Right ventricle myocardium inferior (tissue), 1 donor: ENCODE results near the gene C1QL1. TPM values are rescaled to one million over a fixed set of nuclear protein-coding genes. Genes with fewer than 3 reads are reported as not detected.
A peak's percentile ranks its signal among the peaks of the same experiment; 100 is the strongest.

Experiments
- ATAC-seq: fragments of 200-7000 bp; cut with Tn5 transposase; one replicate; pipeline ENCODE4 v1.9.1; 2020; ENCODE audit warnings: mild to moderate bottlenecking, moderate library complexity
- DNase-seq: peaks from one replicate; pipeline ENCODE4 v3.0.0; 2021; ENCODE audit errors: missing footprints
- intact Hi-C: fragments of 100-400 bp; cut with DNase I; formaldehyde crosslinking; loops from one replicate; pipeline ENCODE4 v1.11.0; 2022
- total RNA-seq: library from RNA; stranded (reverse); fragmentation: NEBNext Ultra II Directional; extraction: Animal tissue kit (Norgen Biotek cat#: 25700); gene quantifications from one replicate; pipeline ENCODE4 v1.2.1, GENCODE V29; 2021
- donor health status: DM: no; HTN: yes; CAD: no; lungs with severe emphysema.

C1QL1 gene
- total RNA-seq, 1 donor from 2014 or later: 11.3 TPM

- DNase-seq (no peak), ATAC-seq (no peak)
- intact Hi-C loops: no loop called here
These were observed 24.3 kb upstream of the C1QL1 start for GRCh38 chr17:44992242-44992939.

GRCh38 chr17:44990994-44991393 is 22.9 kb upstream of the C1QL1 start:
- intact Hi-C loops: no loop called here
- no peak for ATAC-seq

DNA sequence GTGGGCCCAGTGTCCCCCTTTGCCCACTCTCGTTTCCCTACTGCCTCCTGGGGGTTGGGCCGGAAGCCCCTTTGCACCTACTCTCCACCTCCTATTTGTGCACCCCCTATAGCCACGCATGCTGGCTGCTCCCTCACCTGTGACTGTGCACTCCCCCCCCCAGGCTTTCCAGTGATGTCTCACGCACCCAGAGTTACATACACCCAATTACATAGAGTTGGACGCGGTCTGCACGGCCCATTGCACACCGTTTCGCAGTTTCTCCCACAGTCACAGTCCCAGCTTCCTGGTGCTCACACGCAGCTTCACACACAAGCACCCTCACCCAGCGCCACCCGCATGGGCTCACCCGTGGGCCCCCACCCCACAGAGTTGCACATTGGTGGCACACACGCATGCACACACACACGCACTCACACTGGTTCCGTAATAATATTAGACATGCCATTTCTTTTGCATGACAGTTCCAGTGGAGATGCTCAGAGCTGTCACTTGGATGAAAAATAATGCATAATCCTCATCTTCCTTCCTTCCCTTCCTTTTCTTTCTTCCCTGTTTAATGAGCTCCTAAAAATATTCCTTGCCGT is 21.5 kb upstream of the C1QL1 start:
- intact Hi-C loops: no loop called here
- ATAC-seq: no peak
- DNase-seq: no peak

More at GRCh38 chr17:44990994-44991393, 22.9 kb upstream of the C1QL1 start:
- no peak for DNase-seq

DNA sequence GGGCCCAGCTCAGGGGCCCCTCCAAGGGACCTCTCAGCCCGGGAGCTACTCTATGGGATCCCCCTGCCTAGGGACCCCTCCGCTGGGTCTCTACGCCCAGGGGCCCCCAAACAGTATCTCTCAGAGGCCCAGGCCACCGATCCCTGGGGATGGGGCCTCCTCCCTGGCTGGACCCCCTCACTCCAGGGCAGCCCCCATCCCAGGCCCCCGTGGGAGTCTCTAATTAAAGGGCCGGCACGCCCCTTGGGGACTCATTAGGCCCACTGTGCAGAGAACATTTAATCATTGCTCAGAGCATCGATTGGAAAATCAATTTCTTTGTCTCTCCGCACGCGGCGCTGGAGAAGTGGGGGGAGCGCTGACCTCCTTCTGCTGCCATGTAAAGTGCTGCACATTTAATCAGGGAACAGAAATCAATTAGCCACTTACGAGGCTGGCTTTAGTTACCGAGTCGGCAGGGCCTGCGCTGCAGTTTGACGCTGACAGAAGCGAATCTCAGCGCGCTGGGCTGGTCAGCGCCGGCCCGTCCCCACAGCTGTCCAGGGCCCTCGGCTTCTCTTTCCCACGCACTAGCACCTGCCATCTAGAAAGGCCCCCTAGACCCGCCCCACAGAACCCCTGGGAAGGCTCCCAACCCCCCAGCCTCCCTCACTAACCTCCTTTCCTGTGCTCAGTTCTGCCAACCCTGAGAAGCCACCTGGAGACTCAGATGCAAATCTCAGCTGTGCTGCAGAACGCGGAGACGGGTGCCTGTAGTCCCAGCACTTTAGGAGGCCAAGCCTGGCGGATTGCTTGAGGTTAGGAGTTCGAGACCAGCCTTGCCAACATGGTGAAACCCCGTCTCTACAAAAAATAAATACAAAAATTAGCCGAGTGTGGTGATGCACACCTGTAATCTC is 20.2 kb upstream of the C1QL1 start:
- ATAC-seq: no peak
- intact Hi-C loops: no loop called here

DNA sequence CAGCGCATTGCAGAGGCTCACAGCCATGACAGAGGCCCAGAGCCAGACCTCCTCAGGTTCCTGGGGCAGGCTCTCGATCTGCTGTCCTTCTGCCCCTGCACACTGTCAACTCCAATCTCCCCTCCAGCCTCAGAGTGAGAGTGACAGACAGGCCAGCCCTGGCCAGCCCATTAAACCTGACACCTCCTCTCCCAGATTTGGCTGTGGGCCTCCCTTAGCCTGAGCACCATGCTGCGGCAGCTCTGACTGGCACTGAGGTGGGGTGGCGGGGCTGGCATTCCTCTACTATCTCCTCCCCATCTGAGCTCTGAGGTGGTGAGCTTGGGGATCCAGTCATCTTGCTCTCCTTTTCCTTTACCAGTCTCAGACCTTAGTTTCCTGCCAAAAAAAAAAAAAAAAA is 15.5 kb upstream of the C1QL1 start:
- intact Hi-C loops: no loop called here
- ATAC-seq (peak; percentile 80), DNase-seq (no peak)

More for the DNA sequence above, 20.2 kb upstream of the C1QL1 start:
- no peak for DNase-seq

GRCh38 chr17:44982113-44982702 is 14.1 kb upstream of the C1QL1 start:
- no peak for ATAC-seq
- DNase-seq: no peak
- intact Hi-C loops: no loop called here

GRCh38 chr17:44981221-44981968 is 13.3 kb upstream of the C1QL1 start:
- DNase-seq (no peak), ATAC-seq (no peak)
- intact Hi-C loops: loop anchor here (2.0 kb wide), 1 partner anchor 61 kb away; no protein-coding TSS in a partner anchor

- ATAC-seq (peak; percentile 53), DNase-seq (no peak)
- intact Hi-C loops: no loop called here
These were observed 11.4 kb upstream of the C1QL1 start for GRCh38 chr17:44979426-44979995.

- no peak for ATAC-seq
- intact Hi-C loops: no loop called here
- DNase-seq: no peak
These were observed 10.7 kb upstream of the C1QL1 start for GRCh38 chr17:44978807-44979206.

DNA sequence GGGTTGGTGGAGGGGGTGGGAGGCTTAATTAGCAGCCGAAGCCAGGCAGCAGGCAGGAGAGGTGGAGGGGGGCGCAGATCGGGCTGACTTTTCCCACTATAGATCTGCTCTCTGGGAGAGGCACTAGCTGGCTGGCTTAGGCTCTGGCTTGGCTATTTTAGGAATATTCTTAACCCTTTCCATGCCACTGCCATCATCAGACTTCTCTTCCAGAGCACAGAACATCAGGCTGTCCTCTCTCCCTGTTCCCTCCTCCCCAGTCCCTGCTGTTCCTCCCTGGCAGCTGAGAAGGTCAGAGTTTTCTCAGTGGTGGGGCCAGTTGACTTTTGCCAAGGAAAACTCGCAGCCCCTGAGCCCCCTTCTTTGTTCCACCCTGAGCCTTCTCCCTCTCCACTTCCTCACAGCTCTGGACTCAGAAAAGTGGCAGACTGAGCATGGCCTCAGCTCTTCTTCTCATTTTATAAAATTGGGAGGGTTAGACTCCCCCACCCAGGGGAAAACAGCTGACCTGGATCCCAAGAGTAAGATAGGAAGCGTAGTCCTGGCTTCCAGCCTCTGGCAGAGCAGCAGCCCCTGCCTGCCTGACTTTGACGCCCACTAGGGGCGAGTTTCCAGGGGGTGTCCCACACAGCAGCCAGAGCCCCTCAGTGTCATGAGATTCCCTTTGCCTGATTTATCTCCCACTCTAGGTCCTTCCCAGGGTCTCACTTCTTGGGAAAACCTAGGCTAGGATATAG is 9.9 kb upstream of the C1QL1 start:
- DNase-seq (no peak), ATAC-seq (peak; percentile 16)
- intact Hi-C loops: loop anchor here (2.0 kb wide), 1 partner anchor 43 kb away; no protein-coding TSS in a partner anchor

GRCh38 chr17:44977065-44977464 is 9.0 kb upstream of the C1QL1 start:
- no peak for ATAC-seq
- intact Hi-C loops: loop anchor here (2.0 kb wide), 1 partner anchor 44 kb away; no protein-coding TSS in a partner anchor
- no peak for DNase-seq

DNA sequence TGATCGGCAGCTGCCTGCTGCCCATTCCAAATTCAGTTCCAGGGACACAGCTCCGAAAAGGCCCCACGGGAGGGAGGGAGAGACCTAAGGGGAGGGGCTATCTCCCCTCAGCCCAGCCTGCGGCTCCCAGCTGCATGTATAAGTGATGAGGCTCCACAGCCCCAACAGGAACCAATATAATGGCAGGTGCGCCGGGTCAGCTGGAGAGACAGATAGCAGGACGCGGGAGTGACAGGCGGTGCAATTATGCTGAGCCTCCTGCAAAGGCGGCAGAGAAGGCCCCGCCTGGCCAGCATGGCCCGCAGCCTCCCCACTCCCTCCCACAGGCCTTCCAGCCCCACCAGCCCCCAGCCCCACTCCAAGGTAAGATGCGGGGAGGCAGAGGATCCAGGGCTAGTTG is 8.1 kb upstream of the C1QL1 start:
- no peak for DNase-seq
- no peak for ATAC-seq
- intact Hi-C loops: loop anchor here (2.0 kb wide), 1 partner anchor 45 kb away; no protein-coding TSS in a partner anchor

- ATAC-seq (no peak), DNase-seq (no peak)
- intact Hi-C loops: no loop called here
These were observed 4.8 kb upstream of the C1QL1 start for GRCh38 chr17:44972953-44973352.

- intact Hi-C loops: no loop called here
- ATAC-seq (no peak), DNase-seq (no peak)
These were observed 3.8 kb upstream of the C1QL1 start for GRCh38 chr17:44971776-44972483.

- intact Hi-C loops: no loop called here
- peak; percentile 24 for ATAC-seq
These were observed 2.1 kb upstream of the C1QL1 start for GRCh38 chr17:44970136-44970741.

DNA sequence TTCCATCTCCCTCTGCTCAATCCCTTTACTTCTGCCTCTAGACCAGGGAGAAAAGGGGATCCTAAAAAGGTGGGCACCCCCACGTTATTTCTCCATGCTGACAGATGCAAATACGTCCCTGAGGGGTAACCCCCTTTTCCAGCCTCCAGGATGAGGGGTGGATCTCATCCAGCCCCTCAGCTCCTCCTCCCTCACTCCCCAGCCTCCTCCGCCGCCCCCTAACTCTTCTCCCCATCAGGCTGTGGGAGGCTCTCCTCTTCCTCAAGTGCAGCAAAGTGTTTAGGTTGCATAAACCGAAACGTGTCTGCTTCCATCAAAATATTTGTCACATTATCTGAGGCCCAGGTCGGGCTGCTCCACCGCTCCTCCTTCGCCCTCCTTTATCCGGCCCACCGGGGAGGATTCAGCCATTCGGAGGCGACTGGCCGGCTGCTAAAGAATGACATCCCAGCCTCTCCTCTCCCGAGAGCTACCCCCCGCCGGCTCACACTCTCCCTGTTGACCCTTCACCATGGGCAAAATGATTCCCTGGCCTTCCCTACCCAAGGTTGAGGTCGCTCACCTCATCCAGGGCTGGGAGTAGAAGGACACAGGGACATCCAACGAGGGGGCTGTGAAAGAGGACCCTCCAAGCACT is 1.2 kb upstream of the C1QL1 start:
- ATAC-seq (no peak), DNase-seq (no peak)
- intact Hi-C loops: loop anchor here (2.0 to 5.0 kb wide), 2 partner anchors 22 to 53 kb away; partner anchors contain the start of gene KIF18B

More at GRCh38 chr17:44970136-44970741, 2.1 kb upstream of the C1QL1 start:
- no peak for DNase-seq
